ENCODE measurements around the gene EOMES. TPM values are rescaled to one million over a fixed set of nuclear protein-coding genes. Genes with fewer than 3 reads are reported as not detected.
"Not testable (repeated sequence)": the region's sequence is repeated elsewhere in the genome, so short reads cannot be mapped to it uniquely, and the experiment has no call there.

EOMES gene
- total RNA-seq (2014; rRNA removed; shearing (Covaris generic)): not detected in 2 replicates

- DNase-seq (ENCODE audit: low spot score): no peak
Observed at GRCh38 chr3:27721717-27722564, at the start of gene EOMES. Gene EOMES (minus strand): TSS chr3:27722323. CDS start chr3:27722294, 29 bp downstream.

GRCh38 chr3:27770384-27770783 lies 48.3 kb upstream of the EOMES start:
- DNase-seq (ENCODE audit: low spot score): not testable (repeated sequence)

- DNase-seq (ENCODE audit: low spot score): no peak
Observed at GRCh38 chr3:27767000-27767399, 44.9 kb upstream of the EOMES start.

GRCh38 chr3:27758083-27758482 lies 36.0 kb upstream of the EOMES start:
- DNase-seq (ENCODE audit: low spot score): no peak

- DNase-seq (ENCODE audit: low spot score): no peak
Observed at GRCh38 chr3:27756877-27757276, 34.8 kb upstream of the EOMES start.

- DNase-seq (ENCODE audit: low spot score): no peak
Observed at GRCh38 chr3:27752926-27753325, 30.8 kb upstream of the EOMES start.

- DNase-seq (ENCODE audit: low spot score): no peak
Observed at GRCh38 chr3:27749643-27750042, 27.5 kb upstream of the EOMES start.

- DNase-seq (ENCODE audit: low spot score): peak; percentile 4
Observed at GRCh38 chr3:27746838-27747237, 24.7 kb upstream of the EOMES start.

GRCh38 chr3:27740854-27741253 lies 18.7 kb upstream of the EOMES start:
- DNase-seq (ENCODE audit: low spot score): no peak

GRCh38 chr3:27737091-27737490 lies 15.0 kb upstream of the EOMES start:
- DNase-seq (ENCODE audit: low spot score): no peak

GRCh38 chr3:27730774-27731659 lies 8.9 kb upstream of the EOMES start:
- DNase-seq (ENCODE audit: low spot score): no peak

- no peak for DNase-seq (ENCODE audit: low spot score)
Observed at GRCh38 chr3:27729748-27730611, 7.9 kb upstream of the EOMES start.

GRCh38 chr3:27729325-27729724 lies 7.2 kb upstream of the EOMES start:
- no peak for DNase-seq (ENCODE audit: low spot score)

GRCh38 chr3:27728195-27729087 lies 6.3 kb upstream of the EOMES start:
- no peak for DNase-seq (ENCODE audit: low spot score)

GRCh38 chr3:27726240-27726639 lies 4.1 kb upstream of the EOMES start:
- no peak for DNase-seq (ENCODE audit: low spot score)

GRCh38 chr3:27724459-27725197 lies 2.5 kb upstream of the EOMES start:
- DNase-seq (ENCODE audit: low spot score): no peak

- DNase-seq (ENCODE audit: low spot score): no peak
Observed at GRCh38 chr3:27723815-27724458, 1.8 kb upstream of the EOMES start.

GRCh38 chr3:27723456-27723814 lies 1.3 kb upstream of the EOMES start:
- DNase-seq (ENCODE audit: low spot score): no peak

GRCh38 chr3:27723001-27723445 lies 900 bp upstream of the EOMES start:
- DNase-seq (ENCODE audit: low spot score): no peak
